Measurements from ENCODE around the gene HOXD3. TPM values are rescaled to one million over a fixed set of nuclear protein-coding genes. Genes with fewer than 3 reads are reported as not detected.

Gene HOXD3
- total RNA-seq, 1 experiment from 2014 or later = not detected

DNA sequence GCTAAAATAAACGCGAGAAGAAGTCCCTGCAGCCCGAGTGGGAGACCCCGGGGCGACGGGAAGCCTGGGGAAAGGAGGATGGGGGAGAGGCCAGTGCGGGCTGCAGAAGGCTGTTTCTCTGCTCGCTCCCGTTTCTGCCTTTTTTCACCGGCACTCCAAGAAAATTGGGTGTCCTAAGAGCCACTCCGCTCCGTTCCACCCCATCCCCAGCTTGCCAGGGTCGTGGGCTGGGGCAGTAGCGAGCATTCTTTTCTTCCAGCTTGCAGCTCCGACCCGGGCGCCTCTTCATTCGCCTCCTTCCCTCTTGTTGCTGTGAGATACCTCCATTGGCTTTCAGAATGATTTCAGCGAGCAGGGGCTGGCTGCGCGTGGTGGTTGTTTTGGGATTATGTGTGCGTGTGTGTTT lies 1.1 kb downstream of the HOXD3 start:
- Mint-ChIP-seq H3K36me3 (ENCODE audit: insufficient read depth, unreplicated experiment) (no peaks in the 10 kb centered on the region), H3K9me3 (ENCODE audit: low read depth, unreplicated experiment) (peaks cover 2% of the 10 kb centered on the region), H3K27me3 (ENCODE audit: unreplicated experiment) (peaks cover 12% of the 10 kb centered on the region), H3K4me1 (ENCODE audit: low read depth, unreplicated experiment) (no peaks in the 10 kb centered on the region), H3K27ac (ENCODE audit: unreplicated experiment) (no peak overlapping the region), H3K4me3 (ENCODE audit: low read depth, unreplicated experiment) (no peak overlapping the region)
- BruUV-seq (replicated peaks) = no TSS peak
- CTCF ChIA-PET = no interaction called here
- TF ChIP-seq, protein P1, sequence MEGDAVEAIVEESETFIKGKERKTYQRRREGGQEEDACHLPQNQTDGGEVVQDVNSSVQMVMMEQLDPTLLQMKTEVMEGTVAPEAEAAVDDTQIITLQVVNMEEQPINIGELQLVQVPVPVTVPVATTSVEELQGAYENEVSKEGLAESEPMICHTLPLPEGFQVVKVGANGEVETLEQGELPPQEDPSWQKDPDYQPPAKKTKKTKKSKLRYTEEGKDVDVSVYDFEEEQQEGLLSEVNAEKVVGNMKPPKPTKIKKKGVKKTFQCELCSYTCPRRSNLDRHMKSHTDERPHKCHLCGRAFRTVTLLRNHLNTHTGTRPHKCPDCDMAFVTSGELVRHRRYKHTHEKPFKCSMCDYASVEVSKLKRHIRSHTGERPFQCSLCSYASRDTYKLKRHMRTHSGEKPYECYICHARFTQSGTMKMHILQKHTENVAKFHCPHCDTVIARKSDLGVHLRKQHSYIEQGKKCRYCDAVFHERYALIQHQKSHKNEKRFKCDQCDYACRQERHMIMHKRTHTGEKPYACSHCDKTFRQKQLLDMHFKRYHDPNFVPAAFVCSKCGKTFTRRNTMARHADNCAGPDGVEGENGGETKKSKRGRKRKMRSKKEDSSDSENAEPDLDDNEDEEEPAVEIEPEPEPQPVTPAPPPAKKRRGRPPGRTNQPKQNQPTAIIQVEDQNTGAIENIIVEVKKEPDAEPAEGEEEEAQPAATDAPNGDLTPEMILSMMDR (IDR thresholded peaks at IDR 0.05; ENCODE audit: unreplicated experiment) = no peak
- DNase-seq = no peak
- intact Hi-C loops (cut with micrococcal nuclease; ENCODE audit: unreplicated experiment) = no loop called here

- intact Hi-C loops (cut with micrococcal nuclease; ENCODE audit: unreplicated experiment) = no loop called here
- no TSS peak for BruUV-seq (replicated peaks)
- TF ChIP-seq, protein P1 (IDR thresholded peaks at IDR 0.05; ENCODE audit: unreplicated experiment) = no peak
- no peak for DNase-seq
- H3K4me3 Mint-ChIP-seq (ENCODE audit: low read depth, unreplicated experiment) = no peak overlapping the region
- H3K27ac Mint-ChIP-seq (ENCODE audit: unreplicated experiment) = no peak overlapping the region
- CTCF ChIA-PET = no interaction called here
- H3K27me3 Mint-ChIP-seq (ENCODE audit: unreplicated experiment) = peaks cover 21% of the 10 kb centered on the region
- H3K4me1 Mint-ChIP-seq (ENCODE audit: low read depth, unreplicated experiment) = no peaks in the 10 kb centered on the region
- peaks cover 2% of the 10 kb centered on the region for H3K9me3 Mint-ChIP-seq (ENCODE audit: low read depth, unreplicated experiment)
- H3K36me3 Mint-ChIP-seq (ENCODE audit: insufficient read depth, unreplicated experiment) = no peaks in the 10 kb centered on the region
Observed at GRCh38 chr2:176158855-176159662, 2.0 kb downstream of the HOXD3 start.

- intact Hi-C loops (cut with micrococcal nuclease; ENCODE audit: unreplicated experiment) = no loop called here
- H3K4me3 Mint-ChIP-seq (ENCODE audit: low read depth, unreplicated experiment) = no peak overlapping the region
Observed at GRCh38 chr2:176159663-176160250, 2.6 kb downstream of the HOXD3 start.

GRCh38 chr2:176160251-176160985 lies 3.3 kb downstream of the HOXD3 start:
- CTCF ChIA-PET = no interaction called here
- intact Hi-C loops (cut with micrococcal nuclease; ENCODE audit: unreplicated experiment) = no loop called here

More at GRCh38 chr2:176159663-176160250, 2.6 kb downstream of the HOXD3 start:
- H3K9me3 Mint-ChIP-seq (ENCODE audit: low read depth, unreplicated experiment) = peaks cover 2% of the 10 kb centered on the region
- no peaks in the 10 kb centered on the region for H3K4me1 Mint-ChIP-seq (ENCODE audit: low read depth, unreplicated experiment)
- TF ChIP-seq, protein P1 (IDR thresholded peaks at IDR 0.05; ENCODE audit: unreplicated experiment) = no peak
- no TSS peak for BruUV-seq (replicated peaks)
- CTCF ChIA-PET = no interaction called here
- H3K27ac Mint-ChIP-seq (ENCODE audit: unreplicated experiment) = no peak overlapping the region
- no peak for DNase-seq
- no peaks in the 10 kb centered on the region for H3K36me3 Mint-ChIP-seq (ENCODE audit: insufficient read depth, unreplicated experiment)
- peaks cover 18% of the 10 kb centered on the region for H3K27me3 Mint-ChIP-seq (ENCODE audit: unreplicated experiment)

More at GRCh38 chr2:176160251-176160985, 3.3 kb downstream of the HOXD3 start:
- TF ChIP-seq, protein P1 (IDR thresholded peaks at IDR 0.05; ENCODE audit: unreplicated experiment) = no peak
- no TSS peak for BruUV-seq (replicated peaks)
- peaks cover 12% of the 10 kb centered on the region for H3K27me3 Mint-ChIP-seq (ENCODE audit: unreplicated experiment)
- H3K27ac Mint-ChIP-seq (ENCODE audit: unreplicated experiment) = no peak overlapping the region
- no peaks in the 10 kb centered on the region for H3K4me1 Mint-ChIP-seq (ENCODE audit: low read depth, unreplicated experiment)
- H3K9me3 Mint-ChIP-seq (ENCODE audit: low read depth, unreplicated experiment) = peaks cover 2% of the 10 kb centered on the region
- no peaks in the 10 kb centered on the region for H3K36me3 Mint-ChIP-seq (ENCODE audit: insufficient read depth, unreplicated experiment)
- H3K4me3 Mint-ChIP-seq (ENCODE audit: low read depth, unreplicated experiment) = no peak overlapping the region
- no peak for DNase-seq

All from Calu3 (cell line).